HL-60 (cell line): ENCODE data around the gene GPR107.

Source experiments
- DNase-seq, 2 experiments: peaks; one replicate each; pipeline ENCODE4 v3.0.0-alpha.2; 2010 to 2020; ENCODE audit warnings: low read depth in 1 of 2, low spot score in 1 of 2
- H3K27ac ChIP-seq: fragments of 250-450 bp; sonication (Bioruptor Pico); replicated peaks from 2 replicates; pipeline ENCODE4 v1.5.1; 2020; ENCODE audit warnings: mild to moderate bottlenecking, moderate library complexity
- H3K27me3 ChIP-seq: fragments of 250-450 bp; sonication (Bioruptor Pico); 2 replicates; pipeline ENCODE4 v1.5.1; 2021; ENCODE audit warnings: mild to moderate bottlenecking, moderate library complexity; ENCODE audit not compliant: insufficient read depth, poor library complexity, severe bottlenecking
- H3K4me3 ChIP-seq: replicated peaks from 2 replicates; pipeline ENCODE4 v1.5.1; 2011; ENCODE audit warnings: mild to moderate bottlenecking, control low read depth, low read length; ENCODE audit not compliant: insufficient read depth
- GABPA ChIP-seq: IDR thresholded peaks from 2 replicates; pipeline ENCODE4 v1.6.1; 2012; ENCODE audit warnings: low read depth
- POLR2AphosphoS5 ChIP-seq: IDR thresholded peaks from 2 replicates; pipeline ENCODE4 v1.6.1; 2012; ENCODE audit warnings: low read depth
- SPI1 ChIP-seq: IDR thresholded peaks from 2 replicates; pipeline ENCODE4 v1.6.1; 2012; ENCODE audit warnings: low read depth, mild to moderate bottlenecking, borderline replicate concordance
- TF ChIP-seq, protein P1 (sequence below): IDR thresholded peaks from 2 replicates; pipeline ENCODE4 v1.6.1; 2012; ENCODE audit warnings: low read depth; ENCODE audit not compliant: insufficient replicate concordance
- TF ChIP-seq, protein P2 (sequence below): IDR thresholded peaks from one replicate; pipeline ENCODE4 v1.5.1; 2011; ENCODE audit warnings: low read length, control low read depth, inconsistent platforms; ENCODE audit not compliant: insufficient read depth

Gene GPR107

DNA sequence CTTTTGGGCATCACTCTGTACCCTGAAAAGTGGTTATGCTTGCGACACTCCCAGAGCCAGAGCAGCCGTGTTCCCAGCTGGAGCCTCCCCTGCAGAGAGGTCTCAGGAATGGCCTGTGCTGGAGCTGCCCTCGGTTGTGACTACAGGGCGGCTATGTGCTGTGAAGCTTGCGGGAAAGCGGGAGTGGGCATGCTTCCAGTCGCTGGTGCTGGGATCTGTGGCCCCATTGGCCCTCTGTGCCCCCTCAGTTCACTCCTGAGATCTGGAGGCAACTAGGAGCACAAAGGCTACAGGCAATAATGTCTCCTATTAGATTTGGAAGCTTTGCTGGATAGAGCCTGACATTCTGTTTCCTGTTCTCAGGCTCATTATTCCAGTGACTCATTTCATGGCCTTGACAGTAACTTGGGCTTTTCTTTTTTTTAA, 56.9 kb downstream of the GPR107 start:
- TF ChIP-seq, protein P1, sequence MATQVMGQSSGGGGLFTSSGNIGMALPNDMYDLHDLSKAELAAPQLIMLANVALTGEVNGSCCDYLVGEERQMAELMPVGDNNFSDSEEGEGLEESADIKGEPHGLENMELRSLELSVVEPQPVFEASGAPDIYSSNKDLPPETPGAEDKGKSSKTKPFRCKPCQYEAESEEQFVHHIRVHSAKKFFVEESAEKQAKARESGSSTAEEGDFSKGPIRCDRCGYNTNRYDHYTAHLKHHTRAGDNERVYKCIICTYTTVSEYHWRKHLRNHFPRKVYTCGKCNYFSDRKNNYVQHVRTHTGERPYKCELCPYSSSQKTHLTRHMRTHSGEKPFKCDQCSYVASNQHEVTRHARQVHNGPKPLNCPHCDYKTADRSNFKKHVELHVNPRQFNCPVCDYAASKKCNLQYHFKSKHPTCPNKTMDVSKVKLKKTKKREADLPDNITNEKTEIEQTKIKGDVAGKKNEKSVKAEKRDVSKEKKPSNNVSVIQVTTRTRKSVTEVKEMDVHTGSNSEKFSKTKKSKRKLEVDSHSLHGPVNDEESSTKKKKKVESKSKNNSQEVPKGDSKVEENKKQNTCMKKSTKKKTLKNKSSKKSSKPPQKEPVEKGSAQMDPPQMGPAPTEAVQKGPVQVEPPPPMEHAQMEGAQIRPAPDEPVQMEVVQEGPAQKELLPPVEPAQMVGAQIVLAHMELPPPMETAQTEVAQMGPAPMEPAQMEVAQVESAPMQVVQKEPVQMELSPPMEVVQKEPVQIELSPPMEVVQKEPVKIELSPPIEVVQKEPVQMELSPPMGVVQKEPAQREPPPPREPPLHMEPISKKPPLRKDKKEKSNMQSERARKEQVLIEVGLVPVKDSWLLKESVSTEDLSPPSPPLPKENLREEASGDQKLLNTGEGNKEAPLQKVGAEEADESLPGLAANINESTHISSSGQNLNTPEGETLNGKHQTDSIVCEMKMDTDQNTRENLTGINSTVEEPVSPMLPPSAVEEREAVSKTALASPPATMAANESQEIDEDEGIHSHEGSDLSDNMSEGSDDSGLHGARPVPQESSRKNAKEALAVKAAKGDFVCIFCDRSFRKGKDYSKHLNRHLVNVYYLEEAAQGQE, result no peak
- TF ChIP-seq GABPA (no peak), SPI1 (no peak), POLR2AphosphoS5 (no peak)
- TF ChIP-seq, protein P2, sequence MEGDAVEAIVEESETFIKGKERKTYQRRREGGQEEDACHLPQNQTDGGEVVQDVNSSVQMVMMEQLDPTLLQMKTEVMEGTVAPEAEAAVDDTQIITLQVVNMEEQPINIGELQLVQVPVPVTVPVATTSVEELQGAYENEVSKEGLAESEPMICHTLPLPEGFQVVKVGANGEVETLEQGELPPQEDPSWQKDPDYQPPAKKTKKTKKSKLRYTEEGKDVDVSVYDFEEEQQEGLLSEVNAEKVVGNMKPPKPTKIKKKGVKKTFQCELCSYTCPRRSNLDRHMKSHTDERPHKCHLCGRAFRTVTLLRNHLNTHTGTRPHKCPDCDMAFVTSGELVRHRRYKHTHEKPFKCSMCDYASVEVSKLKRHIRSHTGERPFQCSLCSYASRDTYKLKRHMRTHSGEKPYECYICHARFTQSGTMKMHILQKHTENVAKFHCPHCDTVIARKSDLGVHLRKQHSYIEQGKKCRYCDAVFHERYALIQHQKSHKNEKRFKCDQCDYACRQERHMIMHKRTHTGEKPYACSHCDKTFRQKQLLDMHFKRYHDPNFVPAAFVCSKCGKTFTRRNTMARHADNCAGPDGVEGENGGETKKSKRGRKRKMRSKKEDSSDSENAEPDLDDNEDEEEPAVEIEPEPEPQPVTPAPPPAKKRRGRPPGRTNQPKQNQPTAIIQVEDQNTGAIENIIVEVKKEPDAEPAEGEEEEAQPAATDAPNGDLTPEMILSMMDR, result no peak
- Histone ChIP-seq H3K27me3 (no peaks in the 10 kb centered on the region), H3K4me3 (no peak overlapping the region), H3K27ac (no peak overlapping the region)
- no peak for DNase-seq

DNA sequence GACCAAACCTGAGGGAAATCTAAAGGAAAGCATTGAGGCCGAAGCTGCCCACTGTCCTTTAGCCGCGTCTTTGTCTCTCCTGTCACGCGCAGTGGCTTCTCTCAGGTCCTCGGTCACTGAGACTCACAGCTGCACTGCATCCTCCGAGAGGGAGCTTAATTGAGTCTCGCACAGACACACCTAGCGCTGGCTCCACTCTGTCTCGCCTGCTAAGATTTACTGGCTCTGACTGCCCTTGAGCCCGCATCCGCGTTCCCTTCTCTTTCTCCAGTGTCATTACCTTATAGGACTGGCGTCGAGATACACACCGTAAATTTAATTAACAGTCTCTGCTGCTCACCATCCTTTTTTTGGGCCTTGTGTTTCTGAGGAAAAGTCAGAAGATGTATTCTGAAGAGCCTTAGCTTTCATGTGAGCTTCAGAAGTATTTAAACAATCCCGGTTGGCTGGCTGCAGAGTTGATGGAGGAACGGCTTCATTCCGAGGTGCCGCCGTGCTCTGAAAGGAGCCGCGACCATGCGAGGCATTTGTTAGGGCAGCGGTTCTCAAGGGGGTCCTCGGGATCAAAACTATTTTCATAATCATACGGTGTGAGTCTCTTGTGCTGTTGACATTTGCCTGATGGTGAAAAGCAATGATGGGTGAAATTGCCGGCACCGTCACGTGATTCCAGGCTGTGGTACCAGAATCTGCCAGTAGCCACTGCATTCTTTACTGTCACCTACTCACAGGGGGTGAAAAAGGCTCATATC, 58.3 kb downstream of the GPR107 start:
- no peak for DNase-seq
- TF ChIP-seq SPI1 (no peak), POLR2AphosphoS5 (no peak), GABPA (no peak)
- TF ChIP-seq, protein P2, result no peak
- TF ChIP-seq, protein P1, result no peak
- Histone ChIP-seq H3K27ac (no peak overlapping the region), H3K27me3 (no peaks in the 10 kb centered on the region), H3K4me3 (no peak overlapping the region)

DNA sequence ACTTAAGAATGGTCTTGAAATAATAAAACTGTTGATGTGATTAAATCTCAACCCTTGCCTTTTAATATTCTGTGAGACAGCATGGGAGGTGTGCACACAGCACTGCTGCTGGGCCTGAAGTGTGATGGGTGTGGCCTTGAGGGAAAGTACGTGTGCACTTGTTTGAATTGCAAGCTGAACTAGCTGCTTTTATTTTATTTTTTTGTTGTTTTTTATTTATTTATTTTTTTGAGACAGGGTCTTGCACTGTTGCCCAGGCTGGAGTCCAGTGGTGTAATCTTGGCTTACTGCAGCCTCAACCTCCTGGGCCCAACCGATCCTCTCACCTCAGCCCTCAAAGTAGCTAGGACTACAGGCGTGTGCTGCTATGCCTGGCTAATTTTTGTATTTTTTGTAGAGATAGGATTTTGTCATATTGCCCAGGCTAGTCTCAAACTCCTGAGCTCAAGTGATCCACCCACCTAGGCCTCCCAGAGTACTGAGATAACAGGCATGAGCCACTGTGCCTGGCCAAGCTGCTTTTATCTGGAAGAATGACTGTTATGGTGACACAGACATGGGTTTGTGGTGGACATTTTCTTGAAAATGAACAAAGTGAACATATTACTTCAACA, 58.9 kb downstream of the GPR107 start:
- no peak overlapping the region for H3K27ac ChIP-seq
- no peak for TF ChIP-seq POLR2AphosphoS5
- TF ChIP-seq, protein P2, result no peak
- no peak for TF ChIP-seq SPI1
- no peak for TF ChIP-seq GABPA
- TF ChIP-seq, protein P1, result no peak
- no peaks in the 10 kb centered on the region for H3K27me3 ChIP-seq
- H3K4me3 ChIP-seq, result no peak overlapping the region
- no peak for DNase-seq
